Measurements from ENCODE around the gene CFB.

CFB gene

GRCh38 chr6:31945507-31946369 is at the start of gene CFB:
TSS of gene CFB (plus strand) at chr6:31946095. CDS start at chr6:31946222, 127 bp downstream.
- Histone ChIP-seq H2AFZ (ENCODE audit: low read length) (no peak within 1 kb of the TSS), H3K79me2 (ENCODE audit: insufficient read depth, low read length) (no peaks in the 10 kb centered on the region)

GRCh38 chr6:31896493-31896855 is 49.4 kb upstream of the CFB start:
- Histone ChIP-seq H2AFZ (ENCODE audit: low read length) (no peak overlapping the region), H3K4me2 (ENCODE audit: low read length) (peak overlapping the region; percentile 91), H3K27me3 (ENCODE audit: insufficient read depth, low read length) (no peaks in the 10 kb centered on the region), H3K9me2 (ENCODE audit: low read depth, low read length) (no peaks in the 10 kb centered on the region), H3F3A (ENCODE audit: insufficient read depth, low read length) (no peaks in the 10 kb centered on the region), H3K27ac (ENCODE audit: low read depth, low read length, poor library complexity, severe bottlenecking) (peak overlapping the region; percentile 64), H3K9me3 (ENCODE audit: low read length) (no peaks in the 10 kb centered on the region), H3K4me1 (ENCODE audit: insufficient read depth, low read length, severe bottlenecking) (peaks cover 41% of the 10 kb centered on the region), H3K4me3 (ENCODE audit: low read depth, low read length, poor library complexity, severe bottlenecking) (peak overlapping the region; percentile 69), H3K79me2 (ENCODE audit: insufficient read depth, low read length) (no peaks in the 10 kb centered on the region), H4K20me1 (ENCODE audit: insufficient read depth, low read length) (no peaks in the 10 kb centered on the region), H3K36me3 (ENCODE audit: insufficient read depth, low read length) (peaks cover 36% of the 10 kb centered on the region; the same call in 1 of the 2 replicates), H3K9ac (ENCODE audit: low read length) (peak overlapping the region; percentile 86)
- TF ChIP-seq CTCF (IDR thresholded peaks at IDR 0.05; ENCODE audit: low read length) (no peak), EZH2 (IDR thresholded peaks at IDR 0.05; ENCODE audit: borderline replicate concordance, low read length) (no peak)

More at GRCh38 chr6:31945507-31946369, at the start of gene CFB:
- Histone ChIP-seq H3K9me3 (ENCODE audit: low read length) (no peaks in the 10 kb centered on the region), H3K9me2 (ENCODE audit: low read depth, low read length) (no peaks in the 10 kb centered on the region), H3K27me3 (ENCODE audit: insufficient read depth, low read length) (peaks cover 11% of the 10 kb centered on the region), H3F3A (ENCODE audit: insufficient read depth, low read length) (no peaks in the 10 kb centered on the region), H3K4me2 (ENCODE audit: low read length) (no peak within 1 kb of the TSS), H3K4me3 (ENCODE audit: low read depth, low read length, poor library complexity, severe bottlenecking) (no peak within 1 kb of the TSS), H4K20me1 (ENCODE audit: insufficient read depth, low read length) (no peaks in the 10 kb centered on the region), H3K36me3 (ENCODE audit: insufficient read depth, low read length) (no peaks in the 10 kb centered on the region), H3K9ac (ENCODE audit: low read length) (no peak within 1 kb of the TSS), H3K4me1 (ENCODE audit: insufficient read depth, low read length, severe bottlenecking) (no peaks in the 10 kb centered on the region), H3K27ac (ENCODE audit: low read depth, low read length, poor library complexity, severe bottlenecking) (no peak within 1 kb of the TSS)
- TF ChIP-seq EZH2 (IDR thresholded peaks at IDR 0.05; ENCODE audit: borderline replicate concordance, low read length): no peak
- no peak for TF ChIP-seq CTCF (IDR thresholded peaks at IDR 0.05; ENCODE audit: low read length)

GRCh38 chr6:31896856-31897611 is 48.9 kb upstream of the CFB start:
- Histone ChIP-seq H3K9ac (ENCODE audit: low read length) (peak overlapping the region; percentile 86), H2AFZ (ENCODE audit: low read length) (no peak overlapping the region), H3K4me1 (ENCODE audit: insufficient read depth, low read length, severe bottlenecking) (peaks cover 41% of the 10 kb centered on the region), H3K27ac (ENCODE audit: low read depth, low read length, poor library complexity, severe bottlenecking) (peak overlapping the region; percentile 64), H3K4me2 (ENCODE audit: low read length) (peak overlapping the region; percentile 91), H4K20me1 (ENCODE audit: insufficient read depth, low read length) (no peaks in the 10 kb centered on the region), H3K9me3 (ENCODE audit: low read length) (no peaks in the 10 kb centered on the region), H3K9me2 (ENCODE audit: low read depth, low read length) (no peaks in the 10 kb centered on the region), H3K27me3 (ENCODE audit: insufficient read depth, low read length) (no peaks in the 10 kb centered on the region), H3K79me2 (ENCODE audit: insufficient read depth, low read length) (no peaks in the 10 kb centered on the region), H3K4me3 (ENCODE audit: low read depth, low read length, poor library complexity, severe bottlenecking) (peak overlapping the region; percentile 69), H3F3A (ENCODE audit: insufficient read depth, low read length) (no peaks in the 10 kb centered on the region), H3K36me3 (ENCODE audit: insufficient read depth, low read length) (peaks cover 30% of the 10 kb centered on the region; the same call in 1 of the 2 replicates)
- TF ChIP-seq EZH2 (IDR thresholded peaks at IDR 0.05; ENCODE audit: borderline replicate concordance, low read length) (no peak), CTCF (IDR thresholded peaks at IDR 0.05; ENCODE audit: low read length) (no peak)
